GM12891 (cell line): ENCODE measurements around the gene GDAP1L1.

Experiments
- PAX5 ChIP-seq: IDR thresholded peaks from 2 replicates; pipeline ENCODE4 v1.6.1; 2011; ENCODE audit warnings: low read length, moderate library complexity, mild to moderate bottlenecking; ENCODE audit not compliant: insufficient read depth, severe bottlenecking
- POLR2A ChIP-seq: IDR thresholded peaks from 2 replicates; pipeline ENCODE4 v1.6.1; 2011; ENCODE audit warnings: low read depth, low read length, control low read depth
- POLR2AphosphoS5 ChIP-seq: IDR thresholded peaks from 2 replicates; pipeline ENCODE4 v1.6.1; 2011; ENCODE audit warnings: low read depth, low read length, control low read depth
- SPI1 ChIP-seq: IDR thresholded peaks from 2 replicates; pipeline ENCODE4 v1.6.1; 2011; ENCODE audit warnings: low read depth, low read length, control low read depth
- TAF1 ChIP-seq: IDR thresholded peaks from 2 replicates; pipeline ENCODE4 v1.6.1; 2011; ENCODE audit warnings: low read depth, low read length, control low read depth

DNA sequence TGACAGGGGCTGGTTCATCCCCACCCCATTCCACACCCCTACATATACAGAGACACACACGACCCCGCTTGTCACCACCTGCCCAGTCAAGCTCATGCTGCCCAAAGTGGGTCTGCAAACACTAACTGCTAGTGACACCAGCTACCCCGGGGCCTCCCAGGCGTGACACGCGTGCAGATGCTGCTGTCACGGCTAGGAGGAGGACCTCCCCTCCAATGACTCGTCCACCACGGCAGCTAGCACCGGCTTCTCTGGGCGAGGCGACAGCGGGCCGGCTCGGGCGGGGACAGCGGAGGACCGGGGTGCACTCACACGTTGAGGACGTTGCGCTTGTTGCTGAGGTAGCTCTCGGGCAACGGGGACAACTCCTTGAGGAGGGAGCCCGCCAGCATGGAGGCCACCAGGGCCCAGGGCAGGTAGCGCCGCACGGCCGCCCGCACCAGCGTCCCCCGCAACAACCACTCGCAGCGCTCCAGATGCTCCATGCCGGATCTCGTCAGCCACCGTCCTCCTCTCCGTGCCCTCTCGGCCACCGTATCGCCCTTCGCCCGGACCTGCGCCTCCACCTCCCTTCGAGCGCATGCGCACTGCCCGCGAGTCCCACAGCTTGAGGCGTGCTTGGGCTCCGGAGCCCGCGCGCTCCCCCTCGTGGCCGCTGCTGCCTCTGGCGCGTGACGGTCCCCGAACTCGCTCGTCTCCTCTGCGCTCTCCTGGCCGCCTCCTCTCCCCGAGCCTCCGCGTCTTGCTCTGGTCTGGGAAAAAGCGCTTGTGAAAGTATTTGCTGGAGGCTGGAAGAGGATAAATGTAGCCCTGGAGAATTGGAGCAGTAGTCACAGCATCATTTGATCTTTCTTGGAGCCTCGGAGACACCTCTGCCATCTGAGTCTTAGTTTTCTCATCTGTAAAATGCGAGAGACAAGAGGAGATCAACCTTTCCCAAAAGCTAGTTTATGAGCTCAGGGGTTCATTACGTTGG, 63.8 kb downstream of the GDAP1L1 start, which contains the start of gene FITM2:
- no peak for TF ChIP-seq POLR2A
- no peak for TF ChIP-seq TAF1
- no peak for TF ChIP-seq POLR2AphosphoS5
- peak; percentile 87 for TF ChIP-seq PAX5
- no peak for TF ChIP-seq SPI1
